GM19397 (cell line): ENCODE measurements around the gene PTPRH.
"Not testable (repeated sequence)": the region's sequence is repeated elsewhere in the genome, so short reads cannot be mapped to it uniquely, and the experiment has no call there.

ENCODE experiments used
- ATAC-seq: cut with Tn5 transposase; IDR thresholded peaks from one replicate; pipeline ENCODE4 v1.9.1; 2021; ENCODE audit warnings: mild to moderate bottlenecking, moderate library complexity; ENCODE audit not compliant: unreplicated experiment

Gene PTPRH

DNA sequence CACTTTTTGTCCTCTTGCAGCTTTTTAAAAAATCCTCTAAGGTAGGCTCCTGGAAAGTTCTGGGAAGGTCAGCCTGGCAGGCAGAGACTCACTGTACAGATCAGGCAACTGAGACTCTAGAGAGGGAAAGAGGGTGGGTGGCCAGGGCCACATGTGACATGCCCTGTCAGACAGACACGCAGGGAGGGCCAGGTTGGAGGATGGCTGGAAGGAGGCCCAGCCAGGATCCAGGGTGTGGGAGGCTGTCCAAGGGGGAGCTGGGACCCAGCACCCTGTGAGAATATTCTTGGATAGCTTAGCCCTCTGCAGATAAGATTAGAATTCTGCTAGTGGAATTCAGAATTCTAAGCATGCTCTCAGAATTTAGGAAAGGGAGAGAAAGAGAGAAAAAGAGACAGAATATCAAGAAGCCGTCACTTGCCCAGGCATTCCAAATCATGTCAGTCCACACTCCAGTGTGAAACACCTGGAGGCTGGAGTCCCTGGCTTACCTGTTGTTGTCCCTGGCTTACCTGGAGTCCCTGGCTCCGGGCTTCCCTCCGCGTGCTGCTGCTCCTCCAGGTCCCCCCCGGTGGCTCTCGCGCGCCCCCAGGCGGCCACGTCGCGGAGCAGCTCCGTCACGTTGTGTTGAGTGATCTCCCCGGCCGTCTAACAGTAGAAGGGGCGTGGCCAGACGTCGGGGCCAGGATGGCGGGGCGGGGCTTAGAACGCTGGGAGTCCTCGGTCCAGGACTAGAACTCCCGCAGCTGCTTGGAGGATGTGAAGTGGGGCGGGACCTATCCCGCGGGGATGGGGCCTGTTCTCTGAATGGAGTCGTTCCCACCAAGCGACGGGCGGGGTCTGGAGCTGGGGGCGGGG, 48.9 kb downstream of the PTPRH start:
- ATAC-seq = no peak

DNA sequence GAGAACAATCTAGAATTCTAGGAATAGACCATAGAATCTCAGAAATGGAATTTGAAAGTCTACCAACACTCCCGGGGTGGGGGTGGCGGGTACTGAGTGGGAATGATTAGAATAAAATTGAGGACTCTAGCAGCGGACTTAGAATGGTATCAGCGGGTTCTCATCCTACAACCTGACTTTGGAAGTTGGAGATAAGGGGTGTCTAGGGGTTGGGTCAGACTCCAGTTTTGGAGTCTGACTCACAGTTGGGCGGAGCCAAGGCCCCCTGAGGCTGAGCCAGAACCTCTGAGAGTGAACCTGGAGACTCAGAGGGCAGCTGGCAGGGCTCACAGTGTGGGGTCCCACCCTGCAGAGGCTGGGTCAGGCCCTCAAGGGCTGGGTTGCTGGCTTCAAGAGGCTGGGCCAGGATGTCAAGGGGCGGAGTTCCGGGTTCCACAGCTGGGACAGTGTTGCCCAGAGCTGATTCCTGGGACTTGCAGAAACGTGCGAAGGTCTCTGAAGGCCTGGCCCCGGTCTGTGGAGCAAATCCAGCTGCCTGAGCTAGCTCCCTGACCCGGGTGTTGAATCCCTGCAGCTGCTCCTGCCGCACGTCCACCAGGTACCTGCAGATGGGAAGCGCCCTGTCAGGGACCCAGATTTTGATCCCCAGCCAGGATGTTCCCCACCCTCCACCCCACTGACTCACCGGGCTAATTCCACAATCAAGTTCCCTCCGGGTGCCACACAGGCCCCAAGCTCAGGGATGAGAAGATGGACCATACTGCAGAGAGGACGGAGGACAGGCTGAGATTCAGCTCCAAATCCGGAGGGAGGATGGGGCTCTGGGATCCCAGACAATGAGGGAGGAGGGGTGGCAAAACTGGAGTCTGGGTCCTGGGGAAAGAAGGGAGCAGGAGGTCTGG, 50.2 kb downstream of the PTPRH start:
- no peak for ATAC-seq

DNA sequence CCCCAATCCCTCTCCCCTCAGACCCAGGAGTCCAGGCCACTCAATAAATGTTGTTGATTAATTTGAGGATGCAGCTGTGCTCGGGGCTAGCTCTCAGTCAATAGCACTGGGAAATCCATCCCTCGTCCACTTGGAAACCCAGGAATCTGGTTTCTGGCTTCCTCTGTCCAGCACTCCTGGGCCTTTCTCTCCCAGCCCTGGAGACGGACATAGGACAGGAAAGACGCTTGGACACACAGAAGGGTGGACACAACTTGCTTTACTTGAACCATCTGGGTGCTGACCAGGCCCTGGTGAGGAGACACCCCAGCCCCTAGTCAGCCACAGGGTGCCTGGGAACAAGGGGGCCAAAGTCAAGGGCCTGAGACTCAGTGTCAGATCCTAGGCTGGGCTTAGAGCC, 50.9 kb downstream of the PTPRH start:
- ATAC-seq = no peak

DNA sequence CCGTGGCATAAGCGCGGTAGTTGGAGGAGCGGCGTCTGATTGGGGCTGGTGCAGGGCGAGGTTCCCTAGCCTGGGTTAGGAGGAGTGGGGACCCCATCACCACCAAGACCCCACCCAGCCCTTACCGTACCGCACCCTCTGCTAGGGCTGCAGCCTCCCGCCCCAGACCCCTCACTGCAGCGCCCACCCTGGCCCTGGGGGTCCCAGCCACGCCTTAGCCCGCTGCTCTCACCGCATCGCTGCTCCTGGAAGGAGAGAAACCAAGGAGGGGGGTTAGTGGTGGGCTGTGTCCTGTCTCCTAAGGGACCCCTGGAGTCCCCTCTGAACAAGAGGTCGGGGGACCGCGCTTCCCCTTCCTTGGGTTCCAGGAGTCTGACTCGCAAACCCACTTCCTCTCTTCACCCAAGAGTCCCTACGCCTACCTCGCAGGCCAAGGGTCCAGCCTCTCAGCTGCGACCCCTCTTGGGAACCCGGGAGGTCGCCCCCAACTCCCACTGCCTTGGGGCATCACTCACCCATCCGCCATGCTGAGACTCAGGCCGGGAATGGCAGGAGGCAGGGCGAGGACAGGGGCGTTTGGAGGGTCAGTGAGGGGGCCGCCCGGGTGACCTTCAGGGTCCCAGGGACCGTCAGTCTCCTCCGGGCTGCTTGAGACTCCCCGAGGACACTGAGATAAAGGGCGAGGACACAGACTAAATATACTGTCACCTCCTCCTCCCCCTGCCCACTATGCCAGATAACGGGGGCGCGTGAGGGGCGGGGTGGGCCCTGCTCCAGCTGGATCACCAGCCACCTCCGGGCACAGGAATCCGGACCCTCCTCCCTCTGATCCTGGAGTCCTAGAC, 52.0 kb downstream of the PTPRH start, which contains the start of gene TNNI3:
TSS of gene TNNI3 (minus strand) at position 669 of the 845 bp plus-strand sequence. CDS start at position 526, 143 bp downstream.
- ATAC-seq = no peak

- no peak for ATAC-seq
These were observed 52.9 kb downstream of the PTPRH start for GRCh38 chr19:55156202-55157063.

DNA sequence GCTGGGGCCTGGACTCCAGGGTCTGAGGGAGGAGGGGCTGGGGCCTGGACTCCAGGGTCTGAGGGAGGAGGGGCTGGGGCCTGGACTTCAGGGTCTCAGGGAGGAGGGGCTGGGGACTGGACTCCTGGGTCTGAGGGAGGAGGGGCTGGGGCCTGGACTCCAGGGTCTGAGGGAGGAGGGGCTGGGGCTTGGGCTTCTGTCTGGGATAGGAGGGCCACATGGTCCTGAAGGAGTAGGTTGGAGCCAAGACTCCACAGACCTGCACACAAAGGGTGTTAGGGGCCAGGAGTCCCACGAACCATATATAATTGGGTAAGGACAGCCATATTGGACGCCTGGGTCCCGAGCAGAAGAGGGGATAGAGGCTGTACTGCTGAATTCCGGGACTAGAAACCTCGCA, 53.5 kb downstream of the PTPRH start:
- ATAC-seq = not testable (repeated sequence)

DNA sequence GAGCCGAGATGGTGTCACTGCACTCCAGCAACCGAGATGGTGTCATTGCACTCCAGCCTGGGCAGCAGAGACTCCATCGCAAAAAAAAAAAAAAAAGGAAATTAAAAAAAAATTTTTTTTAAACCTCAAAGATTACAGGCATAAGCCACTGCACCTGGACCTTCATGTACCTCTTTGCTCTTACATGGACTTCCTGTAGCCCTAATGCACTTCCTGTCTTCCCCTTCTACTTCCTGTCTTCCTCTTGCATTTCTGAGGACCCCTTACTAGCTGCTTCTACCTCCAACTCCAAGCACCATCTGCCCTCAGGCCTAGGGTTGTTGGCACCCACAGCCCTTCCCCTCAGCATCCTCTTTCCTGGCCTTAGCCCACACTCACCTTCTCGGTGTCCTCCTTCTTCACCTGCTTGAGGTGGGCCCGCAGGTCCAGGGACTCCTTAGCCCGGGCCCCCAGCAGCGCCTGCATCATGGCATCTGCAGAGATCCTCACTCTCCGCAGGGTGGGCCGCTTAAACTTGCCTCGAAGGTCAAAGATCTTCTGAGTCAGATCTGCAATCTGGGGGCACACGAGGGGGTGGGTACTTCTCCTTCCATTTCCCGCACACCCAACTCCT, 55.5 kb downstream of the PTPRH start:
- no peak for ATAC-seq

DNA sequence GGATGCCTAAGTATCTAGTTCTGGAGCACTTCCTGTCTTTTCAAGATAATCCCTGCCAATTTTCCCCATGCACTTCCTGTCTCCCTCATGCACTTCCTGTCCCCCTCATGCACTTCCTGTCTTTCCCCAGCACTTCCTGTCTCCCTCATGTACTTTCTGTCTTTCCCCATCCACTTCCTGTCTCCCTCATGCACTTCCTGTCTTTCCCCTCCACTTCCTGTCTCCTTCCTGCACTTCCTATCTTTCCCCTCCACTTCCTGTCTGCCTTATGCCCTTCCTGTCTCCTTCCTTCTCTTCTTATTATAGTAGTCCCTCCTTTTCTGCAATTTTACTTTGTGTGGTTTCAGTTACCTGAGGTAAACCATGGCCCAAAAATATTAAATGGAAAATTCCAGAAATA, 57.3 kb downstream of the PTPRH start:
- ATAC-seq = no peak

DNA sequence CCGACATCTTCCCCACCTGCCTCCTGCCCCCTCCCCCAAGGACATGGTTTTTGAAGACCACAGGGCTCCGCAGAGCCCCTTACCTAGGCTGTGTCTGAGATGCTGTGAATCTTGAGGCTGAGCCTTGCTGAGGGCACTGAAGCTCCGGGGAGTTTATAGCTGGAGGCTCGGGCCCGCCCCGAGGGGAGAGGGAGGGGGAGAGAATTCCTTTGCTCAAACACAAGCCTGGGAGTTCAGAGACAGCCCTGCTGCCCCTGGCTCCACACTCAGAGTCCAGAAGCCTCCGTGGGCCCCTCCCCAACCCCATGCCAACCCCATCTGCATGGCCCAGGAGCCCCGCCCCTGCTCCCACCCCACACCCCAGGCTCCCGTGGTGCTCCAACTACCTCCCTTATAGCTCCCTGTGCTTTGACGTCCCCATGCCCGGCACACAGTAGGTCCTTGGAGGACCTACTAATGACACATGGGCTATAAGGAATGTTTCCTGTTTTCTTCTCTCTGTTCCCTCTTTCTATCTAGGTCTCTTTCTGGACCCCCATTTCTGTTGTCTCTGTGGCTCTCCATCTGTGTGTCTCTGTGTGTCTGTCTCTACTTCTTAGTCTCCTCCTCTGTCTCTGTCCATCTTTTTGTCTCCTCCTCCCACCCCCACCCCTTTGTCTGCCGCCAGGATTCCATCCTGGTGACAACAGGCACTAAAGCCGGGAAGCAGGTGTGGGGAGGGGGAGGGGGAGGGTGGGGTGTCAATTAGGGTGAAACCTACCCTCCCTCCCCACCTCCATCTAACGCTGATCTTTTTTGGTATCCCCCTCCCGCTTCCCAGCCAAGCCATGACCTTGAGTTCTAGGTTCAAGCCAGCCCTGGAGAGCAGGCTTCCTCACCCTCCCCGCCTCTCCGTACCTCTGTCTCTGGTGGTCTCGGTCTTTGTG, 60.0 kb downstream of the PTPRH start, which contains the start of gene TNNT1:
TSS of gene TNNT1 (minus strand) at position 129 of the 926 bp plus-strand sequence. CDS start 2,049 bp downstream, outside the sequence.
- ATAC-seq = no peak

GRCh38 chr19:55147545-55148251, 61.6 kb downstream of the PTPRH start:
- ATAC-seq = no peak

GRCh38 chr19:55146705-55147273, 62.5 kb downstream of the PTPRH start:
- no peak for ATAC-seq

GRCh38 chr19:55146078-55146704, 63.1 kb downstream of the PTPRH start:
- no peak for ATAC-seq

DNA sequence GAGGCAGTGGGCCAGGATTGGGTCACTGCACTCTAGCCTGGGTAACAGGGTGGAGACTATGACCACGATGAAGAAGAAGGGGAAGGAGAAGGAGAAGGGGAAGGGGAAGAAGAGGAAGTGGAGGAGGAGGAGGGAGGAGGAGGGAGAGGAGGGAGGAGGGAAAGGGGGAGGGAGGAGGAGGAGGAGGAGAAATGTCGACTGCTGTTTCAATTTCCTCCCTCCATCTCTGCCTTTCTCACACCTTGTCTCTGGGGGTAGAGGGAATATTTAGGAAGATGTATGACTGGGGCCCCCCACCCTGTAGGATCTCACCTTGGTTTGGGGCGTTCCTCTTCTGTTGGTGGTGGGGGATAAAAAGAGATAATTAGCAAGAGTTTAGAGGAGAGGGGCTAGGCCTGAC, 64.1 kb downstream of the PTPRH start:
- no peak for ATAC-seq

- ATAC-seq = no peak
These were observed 67.6 kb downstream of the PTPRH start for GRCh38 chr19:55141696-55142095.

GRCh38 chr19:55137915-55138314, 71.4 kb downstream of the PTPRH start:
- ATAC-seq = no peak

- no peak for ATAC-seq
These were observed 72.8 kb downstream of the PTPRH start for GRCh38 chr19:55136399-55137102.
